DOHH2 (cell line): ENCODE data around the gene UBTD2.

Experiments
- CTCF ChIP-seq: fragments of 200-600 bp; sonication (generic); IDR thresholded peaks from one replicate; pipeline ENCODE4 v1.5.1; 2014; ENCODE audit warnings: antibody characterized with exemption, mild to moderate bottlenecking, low read depth, low read length; ENCODE audit not compliant: poor library complexity, severe bottlenecking
- EZH2phosphoT487 ChIP-seq: fragments of 200-600 bp; sonication (generic); IDR thresholded peaks from 2 replicates; pipeline ENCODE4 v1.6.1; 2017; ENCODE audit warnings: borderline replicate concordance, mild to moderate bottlenecking, antibody characterized with exemption, low read length, moderate library complexity, mixed read lengths

DNA sequence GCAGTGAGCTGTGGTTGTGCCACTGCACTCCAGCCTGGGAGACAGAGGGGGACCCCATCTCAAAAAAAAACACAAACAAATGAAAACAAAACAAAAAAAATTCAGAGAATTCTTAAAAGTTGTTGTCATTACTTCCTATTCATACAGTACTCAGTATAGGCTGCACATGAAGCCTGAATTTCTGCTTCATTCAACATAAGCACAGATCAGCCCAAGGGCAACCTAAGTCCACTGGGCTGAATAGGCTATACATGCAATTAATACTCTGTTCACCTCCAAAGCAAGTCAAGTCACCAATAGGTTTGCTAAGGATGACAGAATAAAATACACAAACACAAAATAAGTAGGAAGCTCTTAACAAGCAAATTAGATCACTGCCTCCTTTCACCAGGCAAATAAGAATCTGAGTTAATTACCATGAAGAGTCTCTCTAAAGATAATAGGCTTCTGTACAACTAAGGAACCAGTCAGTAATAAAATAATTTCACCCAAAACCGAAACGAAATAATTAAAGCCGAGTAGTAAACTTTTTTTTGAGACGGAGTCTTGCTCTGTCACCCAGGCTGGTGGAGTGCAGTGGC, 18.7 kb downstream of the UBTD2 start:
- TF ChIP-seq CTCF (no peak), EZH2phosphoT487 (no peak)
